IMR-90 (cell line): ENCODE data around the gene KRTAP21-3. TPM values are rescaled to one million over a fixed set of nuclear protein-coding genes. Genes with fewer than 3 reads are reported as not detected.

ENCODE experiments used
- ATAC-seq: fragments of 200-7000 bp; cut with Tn5 transposase; 2 replicates; pipeline ENCODE4 v1.9.1; 2020; ENCODE audit warnings: low read depth, mild to moderate bottlenecking, moderate library complexity
- BruUV-seq: library from RNA; stranded (reverse); fragments of 400-500 nt; replicated peaks from 2 replicates; lab custom pipeline; 2021; lab: Mats Ljungman, UMichigan
- CTCF ChIA-PET: fragments of 300-600 bp; formaldehyde crosslinking; extraction: SDS; loops from one replicate; lab custom pipeline; 2021; ENCODE audit warnings: antibody characterized with exemption; lab: Yijun Ruan, JAX
- POLR2A ChIA-PET: fragments of 300-600 bp; sonication (Branson Sonifier 250); formaldehyde crosslinking; loops from one replicate; lab custom pipeline; 2022; ENCODE audit warnings: antibody characterized with exemption; ENCODE audit not compliant: unreplicated experiment; lab: Charles Lee
- DNase-seq: peaks from one replicate; pipeline ENCODE4 v3.0.0; 2013
- H2AFZ ChIP-seq: replicated peaks from 2 replicates; pipeline ENCODE3; 2013; ENCODE audit warnings: low read length, mild to moderate bottlenecking; ENCODE audit not compliant: poor library complexity
- H2AK5ac ChIP-seq: 2 replicates; pipeline ENCODE4 v1.6.1; 2013; ENCODE audit warnings: low read depth, low read length, inconsistent platforms
- H2AK9ac ChIP-seq: replicated peaks from 2 replicates; pipeline ENCODE3; 2013; ENCODE audit warnings: mild to moderate bottlenecking, low read depth, low read length, moderate library complexity; ENCODE audit not compliant: poor library complexity
- H2BK120ac ChIP-seq: 2 replicates; pipeline ENCODE4 v1.6.1; 2013; ENCODE audit warnings: low read depth, low read length, inconsistent platforms
- H2BK15ac ChIP-seq: 3 replicates; pipeline ENCODE4 v1.6.1; 2013; ENCODE audit warnings: low read depth, low read length, inconsistent platforms
- H2BK20ac ChIP-seq: 2 replicates; pipeline ENCODE4 v1.6.1; 2013; ENCODE audit warnings: low read depth, mild to moderate bottlenecking, inconsistent platforms, low read length, moderate library complexity
- H2BK5ac ChIP-seq: 2 replicates; pipeline ENCODE4 v1.6.1; 2013; ENCODE audit warnings: mild to moderate bottlenecking, low read depth, low read length, inconsistent platforms; ENCODE audit not compliant: poor library complexity, severe bottlenecking
- H3K14ac ChIP-seq: replicated peaks from 2 replicates; pipeline ENCODE4 v1.6.1; 2013; ENCODE audit warnings: low read depth, low read length, inconsistent platforms
- H3K18ac ChIP-seq: 2 replicates; pipeline ENCODE4 v1.6.1; 2013; ENCODE audit warnings: low read depth, low read length, control low read depth
- H3K23ac ChIP-seq: 2 replicates; pipeline ENCODE4 v1.6.1; 2013; ENCODE audit warnings: low read depth, low read length, inconsistent platforms
- H3K27ac ChIP-seq: 2 replicates; pipeline ENCODE4 v1.5.1; 2013; ENCODE audit warnings: mild to moderate bottlenecking, control low read depth, low read length; ENCODE audit not compliant: insufficient read depth
- H3K27me3 ChIP-seq: 2 replicates; pipeline ENCODE4 v1.6.1; 2013; ENCODE audit warnings: low read length; ENCODE audit not compliant: control insufficient read depth, insufficient read depth
- H3K36me3 ChIP-seq: 2 replicates; pipeline ENCODE4 v1.6.1; 2013; ENCODE audit warnings: low read length, mixed read lengths; ENCODE audit not compliant: control insufficient read depth, insufficient read depth
- H3K4ac ChIP-seq: 2 replicates; pipeline ENCODE4 v1.6.1; 2013; ENCODE audit warnings: low read depth, low read length, inconsistent platforms
- H3K4me1 ChIP-seq: 2 replicates; pipeline ENCODE4 v1.6.1; 2013; ENCODE audit warnings: low read length, mixed read lengths; ENCODE audit not compliant: control insufficient read depth, insufficient read depth
- H3K4me2 ChIP-seq: 2 replicates; pipeline ENCODE4 v1.6.1; 2013; ENCODE audit warnings: low read depth, mild to moderate bottlenecking, control low read depth, low read length, moderate library complexity
- H3K4me3 ChIP-seq: 2 replicates; pipeline ENCODE4 v1.5.1; 2013; ENCODE audit warnings: low read depth, mild to moderate bottlenecking, control low read depth, low read length, moderate library complexity; ENCODE audit not compliant: insufficient read depth
- H3K56ac ChIP-seq: 2 replicates; pipeline ENCODE4 v1.6.1; 2013; ENCODE audit warnings: low read length, inconsistent platforms; ENCODE audit not compliant: insufficient read depth; ENCODE audit errors: extremely low read depth
- H3K79me1 ChIP-seq, 2 experiments: 2 replicates each; pipeline ENCODE4 v1.6.1; 2013; ENCODE audit warnings: low read length in 2 of 2, inconsistent platforms in 1 of 2, low read depth in 1 of 2
- H3K9ac ChIP-seq: 2 replicates; pipeline ENCODE4 v1.6.1; 2013; ENCODE audit warnings: low read depth, low read length, control low read depth
- H3K9me1 ChIP-seq: 2 replicates; pipeline ENCODE4 v1.6.1; 2013; ENCODE audit warnings: low read length, inconsistent platforms; ENCODE audit not compliant: insufficient read depth
- H3K9me3 ChIP-seq: 2 replicates; pipeline ENCODE4 v1.6.1; 2013; ENCODE audit warnings: low read length; ENCODE audit not compliant: control insufficient read depth, insufficient read depth
- H4K20me1 ChIP-seq: 2 replicates; pipeline ENCODE4 v1.6.1; 2013; ENCODE audit warnings: low read length, inconsistent platforms; ENCODE audit not compliant: insufficient read depth
- H4K5ac ChIP-seq: 2 replicates; pipeline ENCODE4 v1.6.1; 2013; ENCODE audit warnings: mild to moderate bottlenecking, low read depth, low read length, control low read depth
- H4K8ac ChIP-seq, 2 experiments: 2 replicates each; pipeline ENCODE4 v1.6.1; 2013; ENCODE audit warnings: low read depth in 2 of 2, low read length in 2 of 2, control low read depth in 1 of 2, inconsistent platforms in 1 of 2
- H4K91ac ChIP-seq: 2 replicates; pipeline ENCODE4 v1.6.1; 2013; ENCODE audit warnings: low read depth, low read length, inconsistent platforms; ENCODE audit not compliant: insufficient read depth
- BHLHE40 ChIP-seq: fragments of 150-350 bp; IDR thresholded peaks from 2 replicates; pipeline ENCODE4 v1.6.1; 2016; ENCODE audit warnings: mild to moderate bottlenecking, low read depth, low read length
- CEBPB ChIP-seq: IDR thresholded peaks from 2 replicates; pipeline ENCODE4 v1.6.1; 2012; ENCODE audit warnings: low read depth, low read length, improper control_type of control experiment
- CHD1 ChIP-seq: IDR thresholded peaks from 2 replicates; pipeline ENCODE4 v1.6.1; 2012; ENCODE audit warnings: low read depth, low read length, improper control_type of control experiment
- FOS ChIP-seq: fragments of 150-350 bp; IDR thresholded peaks from 2 replicates; pipeline ENCODE4 v1.6.1; 2016; ENCODE audit warnings: low read depth, low read length
- MAFK ChIP-seq: IDR thresholded peaks from 2 replicates; pipeline ENCODE4 v1.6.1; 2012; ENCODE audit warnings: low read depth, low read length, improper control_type of control experiment
- MAZ ChIP-seq: IDR thresholded peaks from 2 replicates; pipeline ENCODE4 v1.6.1; 2012; ENCODE audit warnings: low read depth, mild to moderate bottlenecking, low read length, improper control_type of control experiment, moderate library complexity, borderline replicate concordance
- MXI1 ChIP-seq: IDR thresholded peaks from 2 replicates; pipeline ENCODE4 v1.6.1; 2012; ENCODE audit warnings: low read depth, mild to moderate bottlenecking, low read length, moderate library complexity, borderline replicate concordance
- NFE2L2 ChIP-seq: fragments of 150-350 bp; IDR thresholded peaks from 2 replicates; pipeline ENCODE4 v1.6.1; 2016; ENCODE audit warnings: low read depth, mild to moderate bottlenecking, low read length
- POLR2A ChIP-seq: IDR thresholded peaks from 2 replicates; pipeline ENCODE4 v1.6.1; 2012; ENCODE audit warnings: mild to moderate bottlenecking, low read depth, low read length
- RAD21 ChIP-seq: IDR thresholded peaks from 2 replicates; pipeline ENCODE4 v1.6.1; 2012; ENCODE audit warnings: low read length, improper control_type of control experiment
- RCOR1 ChIP-seq: IDR thresholded peaks from 2 replicates; pipeline ENCODE4 v1.6.1; 2012; ENCODE audit warnings: mild to moderate bottlenecking, low read length, improper control_type of control experiment; ENCODE audit not compliant: insufficient replicate concordance
- RFX5 ChIP-seq: IDR thresholded peaks from 2 replicates; pipeline ENCODE4 v1.8.0; 2012; ENCODE audit warnings: low read depth, mild to moderate bottlenecking, low read length, moderate library complexity
- SMC3 ChIP-seq: fragments of 150-350 bp; IDR thresholded peaks from 2 replicates; pipeline ENCODE4 v1.6.1; 2016; ENCODE audit warnings: low read depth, mild to moderate bottlenecking, antibody characterized with exemption, low read length, moderate library complexity
- WGBS, 2 experiments: methylation state at CpG; one replicate each; pipeline versions ENCODE4 v1.1.5 to v1.1.7; 2013; ENCODE audit warnings: missing lambda C conversion rate in 2 of 2; ENCODE audit not compliant: insufficient read length in 1 of 2; ENCODE audit errors: extremely low coverage in 2 of 2; 5-methylcytosine and 5-hydroxymethylcytosine counted together
- dilution Hi-C: fragments of 300-500 bp; cut with HindIII; formaldehyde crosslinking; loops from one replicate; pipeline ENCODE4 v1.14.3; 2018; ENCODE audit warnings: low sequenced_read_pairs; ENCODE audit not compliant: unreplicated experiment
- in situ Hi-C: fragments of 300-500 bp; cut with MboI; formaldehyde crosslinking; loops from 3 replicates; pipeline ENCODE4 v1.14.3; 2019; ENCODE audit warnings: low sequenced_read_pairs, inconsistent platforms, mixed read lengths
- intact Hi-C: fragments of 100-400 bp; cut with micrococcal nuclease; formaldehyde crosslinking; loops from 2 replicates; pipeline ENCODE4 v1.10.0; 2022
- polyA plus RNA-seq, 3 experiments: library from polyadenylated mRNA; depleted of rRNA; stranded (reverse); fragments of >200 nt; gene quantifications; 2 replicates each; pipeline ENCODE4 v1.2.3, GENCODE V29; 2012; ENCODE audit warnings: low replicate concordance in 1 of 3
- total RNA-seq: library from RNA; depleted of rRNA; stranded (reverse); fragments of >200 nt; gene quantifications from 2 replicates; pipeline ENCODE4 v1.2.3, GENCODE V29; 2012
- TF ChIP-seq, protein P1 (sequence below): conservative IDR thresholded peaks from 2 replicates; pipeline ENCODE4 v1.5.1; 2012; ENCODE audit warnings: mild to moderate bottlenecking, low read depth, low read length, improper control_type of control experiment
- TF ChIP-seq, protein P2 (sequence below): fragments of 150-350 bp; IDR thresholded peaks from 2 replicates; pipeline ENCODE4 v1.6.1; 2016; ENCODE audit warnings: low read depth, mild to moderate bottlenecking, low read length, moderate library complexity, borderline replicate concordance
- TF ChIP-seq, protein P3 (sequence below): fragments of 150-350 bp; IDR thresholded peaks from 2 replicates; pipeline ENCODE4 v1.6.1; 2017; ENCODE audit warnings: mild to moderate bottlenecking, antibody characterized with exemption, low read length, low read depth

Gene KRTAP21-3
- total and polyA plus RNA-seq, 2 of the 4 experiments (the other 2 are of a cell fraction), result not detected

DNA sequence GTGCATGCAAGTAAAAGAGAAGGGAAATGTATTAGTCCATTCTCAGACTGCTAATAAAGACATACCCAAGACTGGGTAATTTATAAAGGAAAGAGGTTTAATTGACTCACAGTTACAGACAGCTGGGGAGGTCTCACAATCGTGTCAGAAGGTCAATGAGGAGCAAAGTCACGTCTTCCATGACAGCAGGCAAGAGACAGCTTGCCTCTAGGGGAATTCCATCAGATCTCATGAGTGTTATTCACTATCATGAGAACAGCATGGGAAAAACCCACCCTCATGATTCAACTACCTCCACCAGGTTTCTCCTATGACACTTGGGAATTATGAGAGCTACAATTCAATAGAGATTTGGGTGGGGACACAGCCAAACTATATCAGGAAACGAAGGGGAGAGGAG lies 8.1 kb downstream of the KRTAP21-3 start:
- Histone ChIP-seq H3K4me2 (no peak overlapping the region), H3K9ac (no peak overlapping the region), H4K8ac (no peak overlapping the region), H3K4me3 (no peak overlapping the region), H3K36me3 (no peaks in the 10 kb centered on the region), H3K23ac (no peak overlapping the region), H3K56ac (no peak overlapping the region), H3K9me1 (no peaks in the 10 kb centered on the region), H4K20me1 (no peaks in the 10 kb centered on the region), H2AK9ac (no peak overlapping the region), H3K4me1 (no peaks in the 10 kb centered on the region), H4K91ac (no peak overlapping the region), H2BK5ac (no peak overlapping the region), H3K79me1 (no peaks in the 10 kb centered on the region), H2BK120ac (no peak overlapping the region), H2BK15ac (no peak overlapping the region), H3K27ac (no peak overlapping the region), H3K14ac (no peak overlapping the region), H3K18ac (no peak overlapping the region), H3K4ac (no peak overlapping the region), H3K9me3 (peaks cover 3% of the 10 kb centered on the region; the same call in 1 of the 2 replicates), H2AK5ac (no peak overlapping the region), H2AFZ (no peak overlapping the region), H4K5ac (no peak overlapping the region), H2BK20ac (no peak overlapping the region), H3K27me3 (no peaks in the 10 kb centered on the region)
- WGBS, 2 experiments, result no CpG with 5 or more reads among the region's 3 CpGs
- no peak for ATAC-seq
- intact Hi-C loops (no loop called here), in situ Hi-C loops (no loop called here), dilution Hi-C loops (no loop called here)
- CTCF ChIA-PET, result no interaction called here
- POLR2A ChIA-PET, result no interaction called here
- no peak for DNase-seq
- TF ChIP-seq, protein P1, sequence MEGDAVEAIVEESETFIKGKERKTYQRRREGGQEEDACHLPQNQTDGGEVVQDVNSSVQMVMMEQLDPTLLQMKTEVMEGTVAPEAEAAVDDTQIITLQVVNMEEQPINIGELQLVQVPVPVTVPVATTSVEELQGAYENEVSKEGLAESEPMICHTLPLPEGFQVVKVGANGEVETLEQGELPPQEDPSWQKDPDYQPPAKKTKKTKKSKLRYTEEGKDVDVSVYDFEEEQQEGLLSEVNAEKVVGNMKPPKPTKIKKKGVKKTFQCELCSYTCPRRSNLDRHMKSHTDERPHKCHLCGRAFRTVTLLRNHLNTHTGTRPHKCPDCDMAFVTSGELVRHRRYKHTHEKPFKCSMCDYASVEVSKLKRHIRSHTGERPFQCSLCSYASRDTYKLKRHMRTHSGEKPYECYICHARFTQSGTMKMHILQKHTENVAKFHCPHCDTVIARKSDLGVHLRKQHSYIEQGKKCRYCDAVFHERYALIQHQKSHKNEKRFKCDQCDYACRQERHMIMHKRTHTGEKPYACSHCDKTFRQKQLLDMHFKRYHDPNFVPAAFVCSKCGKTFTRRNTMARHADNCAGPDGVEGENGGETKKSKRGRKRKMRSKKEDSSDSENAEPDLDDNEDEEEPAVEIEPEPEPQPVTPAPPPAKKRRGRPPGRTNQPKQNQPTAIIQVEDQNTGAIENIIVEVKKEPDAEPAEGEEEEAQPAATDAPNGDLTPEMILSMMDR, result no peak
- TF ChIP-seq NFE2L2 (no peak), MAZ (no peak), POLR2A (no peak), MAFK (no peak), SMC3 (no peak), CHD1 (no peak), RAD21 (no peak), CEBPB (no peak), FOS (no peak), RCOR1 (no peak), MXI1 (no peak), BHLHE40 (no peak), RFX5 (no peak)
- TF ChIP-seq, protein P2, sequence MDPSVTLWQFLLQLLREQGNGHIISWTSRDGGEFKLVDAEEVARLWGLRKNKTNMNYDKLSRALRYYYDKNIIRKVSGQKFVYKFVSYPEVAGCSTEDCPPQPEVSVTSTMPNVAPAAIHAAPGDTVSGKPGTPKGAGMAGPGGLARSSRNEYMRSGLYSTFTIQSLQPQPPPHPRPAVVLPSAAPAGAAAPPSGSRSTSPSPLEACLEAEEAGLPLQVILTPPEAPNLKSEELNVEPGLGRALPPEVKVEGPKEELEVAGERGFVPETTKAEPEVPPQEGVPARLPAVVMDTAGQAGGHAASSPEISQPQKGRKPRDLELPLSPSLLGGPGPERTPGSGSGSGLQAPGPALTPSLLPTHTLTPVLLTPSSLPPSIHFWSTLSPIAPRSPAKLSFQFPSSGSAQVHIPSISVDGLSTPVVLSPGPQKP, result no peak
- TF ChIP-seq, protein P3, sequence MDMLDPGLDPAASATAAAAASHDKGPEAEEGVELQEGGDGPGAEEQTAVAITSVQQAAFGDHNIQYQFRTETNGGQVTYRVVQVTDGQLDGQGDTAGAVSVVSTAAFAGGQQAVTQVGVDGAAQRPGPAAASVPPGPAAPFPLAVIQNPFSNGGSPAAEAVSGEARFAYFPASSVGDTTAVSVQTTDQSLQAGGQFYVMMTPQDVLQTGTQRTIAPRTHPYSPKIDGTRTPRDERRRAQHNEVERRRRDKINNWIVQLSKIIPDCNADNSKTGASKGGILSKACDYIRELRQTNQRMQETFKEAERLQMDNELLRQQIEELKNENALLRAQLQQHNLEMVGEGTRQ, result no peak
- no TSS peak for BruUV-seq
